ENCODE results near the gene CTXN2.

The CTXN2 gene

GRCh38 chr15:48168616-48169015 is 22.8 kb upstream of the CTXN2 start:
- Histone ChIP-seq H3K27ac (ENCODE audit: low read depth, low read length) (no peak overlapping the region), H3K9me3 (ENCODE audit: insufficient read depth, low read length) (no peaks in the 10 kb centered on the region), H3K9ac (ENCODE audit: low read length) (no peak overlapping the region), H3K4me3 (ENCODE audit: insufficient read depth, low read length, poor library complexity, severe bottlenecking) (no peak overlapping the region), H3K36me3 (ENCODE audit: low read length) (no peaks in the 10 kb centered on the region), H3K79me2 (ENCODE audit: insufficient read depth, low read length) (no peaks in the 10 kb centered on the region), H3K9me2 (replicated peaks; ENCODE audit: insufficient read depth, low read length) (no peaks in the 10 kb centered on the region), H4K20me1 (ENCODE audit: low read depth, low read length) (no peaks in the 10 kb centered on the region), H3K27me3 (ENCODE audit: low read length) (no peaks in the 10 kb centered on the region), H3F3A (ENCODE audit: insufficient read depth) (no peaks in the 10 kb centered on the region), H3K4me2 (ENCODE audit: low read depth, low read length, poor library complexity, severe bottlenecking) (no peak overlapping the region), H2AFZ (ENCODE audit: low read depth, low read length, severe bottlenecking) (no peak overlapping the region)
- TF ChIP-seq CTCF (IDR thresholded peaks at IDR 0.05; ENCODE audit: insufficient read depth, low read length, poor library complexity, severe bottlenecking), result no peak
- no peak for TF ChIP-seq EZH2phosphoT487 (conservative IDR thresholded peaks at IDR 0.05; ENCODE audit: low read length)

- no peaks in the 10 kb centered on the region for H4K20me1 ChIP-seq (ENCODE audit: low read depth, low read length)
These were observed 20.5 kb upstream of the CTXN2 start for GRCh38 chr15:48170981-48171380.

GRCh38 chr15:48175126-48175525 is 16.3 kb upstream of the CTXN2 start:
- no peaks in the 10 kb centered on the region for H4K20me1 ChIP-seq (ENCODE audit: low read depth, low read length)
- no peak overlapping the region for H2AFZ ChIP-seq (ENCODE audit: low read depth, low read length, severe bottlenecking)
- no peak overlapping the region for H3K9ac ChIP-seq (ENCODE audit: low read length)
- TF ChIP-seq EZH2phosphoT487 (conservative IDR thresholded peaks at IDR 0.05; ENCODE audit: low read length) (no peak), CTCF (IDR thresholded peaks at IDR 0.05; ENCODE audit: insufficient read depth, low read length, poor library complexity, severe bottlenecking) (no peak)
- no peaks in the 10 kb centered on the region for H3F3A ChIP-seq (ENCODE audit: insufficient read depth)
- no peaks in the 10 kb centered on the region for H3K9me3 ChIP-seq (ENCODE audit: insufficient read depth, low read length)
- H3K27me3 ChIP-seq (ENCODE audit: low read length), result no peaks in the 10 kb centered on the region
- H3K4me3 ChIP-seq (ENCODE audit: insufficient read depth, low read length, poor library complexity, severe bottlenecking), result no peak overlapping the region
- no peaks in the 10 kb centered on the region for H3K79me2 ChIP-seq (ENCODE audit: insufficient read depth, low read length)
- H3K4me2 ChIP-seq (ENCODE audit: low read depth, low read length, poor library complexity, severe bottlenecking), result no peak overlapping the region
- H3K27ac ChIP-seq (ENCODE audit: low read depth, low read length), result no peak overlapping the region
- H3K9me2 ChIP-seq (replicated peaks; ENCODE audit: insufficient read depth, low read length), result no peaks in the 10 kb centered on the region
- no peaks in the 10 kb centered on the region for H3K36me3 ChIP-seq (ENCODE audit: low read length)

More at GRCh38 chr15:48170981-48171380, 20.5 kb upstream of the CTXN2 start:
- Histone ChIP-seq H3K36me3 (ENCODE audit: low read length) (no peaks in the 10 kb centered on the region), H3K4me2 (ENCODE audit: low read depth, low read length, poor library complexity, severe bottlenecking) (no peak overlapping the region), H3F3A (ENCODE audit: insufficient read depth) (no peaks in the 10 kb centered on the region), H3K9me3 (ENCODE audit: insufficient read depth, low read length) (no peaks in the 10 kb centered on the region), H3K79me2 (ENCODE audit: insufficient read depth, low read length) (no peaks in the 10 kb centered on the region), H3K4me3 (ENCODE audit: insufficient read depth, low read length, poor library complexity, severe bottlenecking) (no peak overlapping the region), H3K27me3 (ENCODE audit: low read length) (no peaks in the 10 kb centered on the region), H3K27ac (ENCODE audit: low read depth, low read length) (no peak overlapping the region), H3K9ac (ENCODE audit: low read length) (no peak overlapping the region), H3K9me2 (replicated peaks; ENCODE audit: insufficient read depth, low read length) (no peaks in the 10 kb centered on the region), H2AFZ (ENCODE audit: low read depth, low read length, severe bottlenecking) (no peak overlapping the region)
- TF ChIP-seq EZH2phosphoT487 (conservative IDR thresholded peaks at IDR 0.05; ENCODE audit: low read length) (no peak), CTCF (IDR thresholded peaks at IDR 0.05; ENCODE audit: insufficient read depth, low read length, poor library complexity, severe bottlenecking) (no peak)
